ENCODE measurements around the gene CRTC1. TPM values are rescaled to one million over a fixed set of nuclear protein-coding genes. Genes with fewer than 3 reads are reported as not detected.

Gene CRTC1
- total and polyA plus RNA-seq, 2 of the 13 experiments (the other 11 are each of a cell fraction or from before 2014, with no cell fraction given) = 2.0 to 2.7 TPM

GRCh38 chr19:18831524-18832305 lies 148.2 kb downstream of the CRTC1 start, which contains the start of gene UPF1 (continued):
- TF ChIP-seq ZNF142 (CRISPR knock-in tag; IDR thresholded peaks at IDR 0.05) = peak; percentile 89; the same call in 1 of the 2 replicates
- peak; percentile 64; the same call in 1 of the 2 replicates for TF ChIP-seq E2F5 (CRISPR knock-in tag; conservative IDR thresholded peaks at IDR 0.05)
- 0 out of 2 replicates have a peak, but pooled peaks have one; percentile 80 for TF ChIP-seq ZNF431 (CRISPR knock-in tag; IDR thresholded peaks at IDR 0.05; ENCODE audit: borderline replicate concordance, low read depth)
- TF ChIP-seq PHF8 (CRISPR knock-in tag; IDR thresholded peaks at IDR 0.05) = peak; percentile 80
- no peak; the same call in 1 of the 2 replicates for TF ChIP-seq ZNF230 (CRISPR knock-in tag; IDR thresholded peaks at IDR 0.05)
- TF ChIP-seq POLR2G (IDR thresholded peaks at IDR 0.05; ENCODE audit: low read depth, low read length) = peak; percentile 84
- TF ChIP-seq ZFP36L1 (CRISPR knock-in tag; IDR thresholded peaks at IDR 0.05) = no peak
- TF ChIP-seq ZMYM2 (CRISPR knock-in tag; IDR thresholded peaks at IDR 0.05) = no peak
- no peak; the same call in 1 of the 2 replicates for TF ChIP-seq PAX8 (CRISPR knock-in tag; IDR thresholded peaks at IDR 0.05; ENCODE audit: borderline replicate concordance)
- TF ChIP-seq ZNF574 (CRISPR knock-in tag; IDR thresholded peaks at IDR 0.05) = peak; percentile 76
- TF ChIP-seq IRF9 (CRISPR knock-in tag; IDR thresholded peaks at IDR 0.05; ENCODE audit: borderline replicate concordance) = no peak; the same call in 1 of the 2 replicates
- TF ChIP-seq ZNF446 (CRISPR knock-in tag; IDR thresholded peaks at IDR 0.05) = 0 out of 2 replicates have a peak, but pooled peaks have one; percentile 20
- no peak for TF ChIP-seq MTA1 (CRISPR knock-in tag; IDR thresholded peaks at IDR 0.05; ENCODE audit: borderline replicate concordance)
- TF ChIP-seq ZFX (CRISPR knock-in tag; IDR thresholded peaks at IDR 0.05; ENCODE audit: low read depth) = peak; percentile 99
- 0 out of 2 replicates have a peak, but pooled peaks have one; percentile 81 for TF ChIP-seq ZNF276 (CRISPR knock-in tag; IDR thresholded peaks at IDR 0.05; ENCODE audit: low read depth)

Data from HepG2 (cell line).